Transverse colon (tissue), 4 donors: ENCODE data around the gene SCAPER. TPM values are rescaled to one million over a fixed set of nuclear protein-coding genes. Genes with fewer than 3 reads are reported as not detected.

Experiments used
- DNase-seq: peaks from one replicate; pipeline ENCODE4 v3.0.0-alpha.2; 2019
- H3K27ac ChIP-seq, 4 donors: fragments of 200-600 bp; sonication (generic); 2 replicates each; pipeline ENCODE4 v1.5.1; 2016 to 2018; ENCODE audit warnings: inconsistent platforms in 4 of 4
- H3K27me3 ChIP-seq: fragments of 200-600 bp; sonication (generic); 2 replicates; pipeline ENCODE4 v1.5.1; 2017; ENCODE audit warnings: inconsistent platforms
- H3K36me3 ChIP-seq, 4 donors: fragments of 200-600 bp; sonication (generic); 2 replicates each; pipeline ENCODE4 v1.5.1; 2017 to 2019; ENCODE audit warnings: inconsistent platforms in 4 of 4
- H3K4me1 ChIP-seq, 4 donors: fragments of 200-600 bp; sonication (generic); 2 replicates each; pipeline ENCODE4 v1.5.1; 2017 to 2020; ENCODE audit warnings: inconsistent platforms in 4 of 4
- H3K4me3 ChIP-seq, 4 donors: fragments of 200-600 bp; sonication (generic); 1 replicate in 1 of 4; 2 replicates in 3 of 4; pipeline versions ENCODE4 v1.5.1 to v1.6.1; 2017 to 2019; ENCODE audit warnings: inconsistent platforms in 4 of 4
- H3K9me3 ChIP-seq, 2 donors: fragments of 200-600 bp; sonication (generic); 2 replicates each; pipeline ENCODE4 v1.5.1; 2017 to 2019; ENCODE audit warnings: inconsistent platforms in 2 of 2
- EP300 ChIP-seq: sonication (generic); formaldehyde crosslinking; IDR thresholded peaks from one replicate; pipeline ENCODE4 v1.6.1; 2017; ENCODE audit warnings: antibody characterized with exemption, low read depth
- POLR2A ChIP-seq: fragments of 450-650 bp; IDR thresholded peaks from one replicate; pipeline ENCODE4 v1.6.1; 2016; ENCODE audit warnings: antibody characterized with exemption, mild to moderate bottlenecking, moderate library complexity
- POLR2AphosphoS5 ChIP-seq, 3 donors: sonication (generic); formaldehyde crosslinking; IDR thresholded peaks; one replicate each; pipeline ENCODE4 v1.6.1; 2016; ENCODE audit warnings: antibody characterized with exemption in 3 of 3
- WGBS, 2 donors: methylation state at CpG; one replicate each; pipeline ENCODE4 v1.1.5; 2018; ENCODE audit warnings: low coverage in 1 of 2; 5-methylcytosine and 5-hydroxymethylcytosine counted together
- in situ Hi-C, 4 donors: fragments of 200-750 bp; cut with MboI; loops; one replicate each; pipeline versions ENCODE4 v1.15.0 to v1.15.1; 2017; ENCODE audit warnings: low sequenced_read_pairs in 3 of 4, low pct_ligation_motif_present in 1 of 4, low pct_unique_long_range_greater_than_20kb in 1 of 4
- intact Hi-C: fragments of 100-400 bp; cut with DNase I; formaldehyde crosslinking; loops from one replicate; pipeline ENCODE4 v1.15.1; 2023; ENCODE audit warnings: low total_unique reads
- total RNA-seq, 4 donors: library from RNA; depleted of rRNA; stranded (reverse); fragments of >200 nt; gene quantifications; one replicate each; pipeline ENCODE4 v1.1.0, GENCODE V29; 2016
- TF ChIP-seq, protein P1 (sequence below), 5 experiments: fragments of 200-600 bp in 3 of 5; fragments of 450-650 bp in 2 of 5; sonication (generic) in 3 of 5; IDR thresholded peaks; 1 replicate in 2 of 5; 2 replicates in 3 of 5; pipeline ENCODE4 v1.5.1; 2016 to 2017; ENCODE audit warnings: antibody characterized with exemption in 5 of 5, inconsistent platforms in 3 of 5, mild to moderate bottlenecking in 2 of 5, moderate library complexity in 1 of 5

Gene SCAPER
- total RNA-seq, 4 donors from 2014 or later, result 31.8 to 121 (median 48.7) TPM

DNA sequence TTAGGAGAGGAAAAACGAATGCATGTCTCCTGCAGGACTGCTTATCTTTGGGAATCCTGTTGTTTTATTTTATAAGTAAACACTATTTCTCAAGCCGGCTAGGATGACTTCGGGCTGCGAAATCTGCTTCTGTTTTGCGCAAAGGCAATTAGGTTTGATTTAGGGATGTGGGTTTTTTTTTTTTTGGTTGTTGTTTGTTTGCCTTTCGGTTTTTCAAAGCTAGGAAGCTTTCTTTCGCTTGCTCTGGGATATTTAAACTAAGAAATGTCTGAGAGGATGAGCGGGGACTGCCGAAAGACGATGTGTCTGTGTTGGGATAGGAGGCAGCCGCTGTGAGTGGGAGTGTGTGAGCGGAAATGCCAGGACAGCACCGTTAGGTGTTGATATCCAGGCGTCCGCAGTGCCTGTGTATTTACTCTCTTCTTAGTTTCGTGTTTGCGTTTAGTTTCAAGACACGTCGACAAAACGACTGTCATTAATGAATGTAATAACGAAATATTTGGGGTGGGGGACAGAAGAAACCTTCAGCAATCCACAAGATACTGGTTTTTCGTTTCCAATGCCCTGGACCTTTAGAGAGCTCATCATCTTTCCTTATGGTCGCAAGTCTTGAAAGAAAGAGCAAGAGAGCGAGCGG, 568.0 kb downstream of the SCAPER start:
- WGBS, 2 donors, result 7 to 10% methylated on average over 17 to 25 of the region's 25 CpGs
- Histone ChIP-seq H3K9me3 (no peaks in the 10 kb centered on the region), H3K27ac (peak overlapping the region; percentile 53 to 70 (median 60)), H3K4me1 (peaks cover 4 to 71% (median 59%) of the 10 kb centered on the region in 4 donors), H3K36me3 (no peaks in the 10 kb centered on the region), H3K4me3 (peak overlapping the region in 3 of 4 donors; percentile 14 to 56 (median 27)), H3K27me3 (peaks cover 93% of the 10 kb centered on the region)
- intact Hi-C loops, result loop anchor here (10.0 kb wide), 1 partner anchor 142 kb away; no protein-coding TSS in a partner anchor
- in situ Hi-C loops, result loop anchor here in 1 of 4 donors (25.0 kb wide), 1 partner anchor 150 kb away; no protein-coding TSS in a partner anchor
- peak; percentile 19 for DNase-seq
- TF ChIP-seq POLR2AphosphoS5 (IDR thresholded peaks at IDR 0.05), result peak in 2 of 3 donors; percentile 23 to 39
- no peak for TF ChIP-seq POLR2A
- TF ChIP-seq, protein P1, sequence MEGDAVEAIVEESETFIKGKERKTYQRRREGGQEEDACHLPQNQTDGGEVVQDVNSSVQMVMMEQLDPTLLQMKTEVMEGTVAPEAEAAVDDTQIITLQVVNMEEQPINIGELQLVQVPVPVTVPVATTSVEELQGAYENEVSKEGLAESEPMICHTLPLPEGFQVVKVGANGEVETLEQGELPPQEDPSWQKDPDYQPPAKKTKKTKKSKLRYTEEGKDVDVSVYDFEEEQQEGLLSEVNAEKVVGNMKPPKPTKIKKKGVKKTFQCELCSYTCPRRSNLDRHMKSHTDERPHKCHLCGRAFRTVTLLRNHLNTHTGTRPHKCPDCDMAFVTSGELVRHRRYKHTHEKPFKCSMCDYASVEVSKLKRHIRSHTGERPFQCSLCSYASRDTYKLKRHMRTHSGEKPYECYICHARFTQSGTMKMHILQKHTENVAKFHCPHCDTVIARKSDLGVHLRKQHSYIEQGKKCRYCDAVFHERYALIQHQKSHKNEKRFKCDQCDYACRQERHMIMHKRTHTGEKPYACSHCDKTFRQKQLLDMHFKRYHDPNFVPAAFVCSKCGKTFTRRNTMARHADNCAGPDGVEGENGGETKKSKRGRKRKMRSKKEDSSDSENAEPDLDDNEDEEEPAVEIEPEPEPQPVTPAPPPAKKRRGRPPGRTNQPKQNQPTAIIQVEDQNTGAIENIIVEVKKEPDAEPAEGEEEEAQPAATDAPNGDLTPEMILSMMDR (IDR thresholded peaks at IDR 0.05), result no peak
- no peak for TF ChIP-seq EP300

DNA sequence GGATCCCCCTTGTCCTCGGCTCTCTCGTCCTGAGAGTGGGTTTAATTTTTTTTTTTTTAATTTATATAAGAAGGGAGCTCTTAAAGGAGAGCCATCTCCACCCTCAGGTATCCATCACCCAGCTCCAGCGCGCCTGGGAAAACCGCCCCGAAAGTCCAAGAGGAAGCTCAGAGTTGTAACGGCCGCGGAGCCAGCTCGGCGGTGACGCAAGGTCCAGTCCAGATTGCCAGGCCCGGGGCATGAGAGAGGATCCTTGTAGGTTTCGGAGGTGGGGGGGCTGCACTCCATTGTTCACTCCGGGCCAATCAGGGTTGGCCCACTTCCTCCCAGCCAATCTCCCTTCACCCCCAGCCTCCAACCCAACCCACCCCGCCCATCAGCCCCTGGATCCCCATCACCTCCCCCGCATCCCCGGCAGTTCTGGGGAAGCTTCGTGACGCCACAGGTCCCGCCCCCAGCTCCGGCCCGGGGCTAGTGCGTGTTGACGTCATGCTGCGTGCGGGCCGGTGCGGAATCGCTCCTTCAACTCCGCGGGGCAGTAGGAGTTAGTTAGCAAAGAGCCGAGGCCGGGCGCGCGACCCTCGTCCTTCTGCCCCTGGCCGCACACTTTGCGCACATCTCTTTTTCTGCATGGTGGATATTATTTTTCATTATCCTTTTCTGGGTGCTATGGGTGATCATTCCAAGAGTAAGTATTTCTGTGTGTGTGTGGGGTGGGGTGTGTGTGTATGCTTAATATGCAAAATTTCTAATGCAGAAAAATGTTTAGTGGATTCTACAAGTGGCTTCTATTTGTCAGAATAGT, 568.7 kb downstream of the SCAPER start, which contains the start of gene ISL2:
TSS of gene ISL2 (plus strand) at position 520 of the 805 bp plus-strand sequence. CDS start at position 631, 111 bp downstream.
- in situ Hi-C loops, result loop anchor here in 1 of 4 donors (25.0 kb wide), 1 partner anchor 149 kb away; no protein-coding TSS in a partner anchor
- H3K27ac ChIP-seq, result peak within 1 kb of the TSS; percentile 53 to 70 (median 60)

GRCh38 chr15:76335307-76336253, 569.6 kb downstream of the SCAPER start:
- no peak for TF ChIP-seq POLR2A
- peak in 2 of 3 donors; percentile 21 to 24 for TF ChIP-seq POLR2AphosphoS5 (IDR thresholded peaks at IDR 0.05)
- no peaks in the 10 kb centered on the region for H3K36me3 ChIP-seq
- H3K27ac ChIP-seq, result peak overlapping the region; percentile 53 to 70 (median 60)
- intact Hi-C loops, result loop anchor here (10.0 kb wide), 1 partner anchor 141 kb away; no protein-coding TSS in a partner anchor
- peaks cover 4 to 55% (median 43%) of the 10 kb centered on the region in 4 donors for H3K4me1 ChIP-seq
- H3K27me3 ChIP-seq, result peaks cover 78% of the 10 kb centered on the region
- in situ Hi-C loops, result loop anchor here in 1 of 4 donors (25.0 kb wide), 1 partner anchor 148 kb away; no protein-coding TSS in a partner anchor
- WGBS, 2 donors, result 3 to 10% methylated on average over 13 to 39 of the region's 39 CpGs
- peak overlapping the region; percentile 3 to 56 (median 20) for H3K4me3 ChIP-seq
- no peaks in the 10 kb centered on the region for H3K9me3 ChIP-seq
- no peak for DNase-seq

More for the DNA sequence above, 568.7 kb downstream of the SCAPER start, which contains the start of gene ISL2:
- H3K36me3 ChIP-seq, result no peaks in the 10 kb centered on the region
- peak; percentile 85 for DNase-seq
- 3 to 8% methylated on average over 13 to 29 of the region's 40 CpGs for WGBS, 2 donors
- H3K9me3 ChIP-seq, result no peaks in the 10 kb centered on the region
- H3K4me3 ChIP-seq, result peak within 1 kb of the TSS; percentile 3 to 56 (median 20)
- TF ChIP-seq POLR2A, result no peak
- TF ChIP-seq, protein P1 (IDR thresholded peaks at IDR 0.05), result no peak
- peak in 2 of 3 donors; percentile 4 to 59 for TF ChIP-seq POLR2AphosphoS5 (IDR thresholded peaks at IDR 0.05)
- no peak for TF ChIP-seq EP300
- peaks cover 86% of the 10 kb centered on the region for H3K27me3 ChIP-seq
- H3K4me1 ChIP-seq, result peaks cover 4 to 64% (median 52%) of the 10 kb centered on the region in 4 donors
- intact Hi-C loops, result loop anchor here (10.0 kb wide), 1 partner anchor 142 kb away; no protein-coding TSS in a partner anchor
